Uterus (tissue), 2 donors: ENCODE data around the gene G2E3.

Source experiments
- CTCF ChIP-seq, 4 experiments: fragments of 200-600 bp in 2 of 4; fragments of 450-650 bp in 2 of 4; sonication (generic) in 2 of 4; IDR thresholded peaks; one replicate each; pipeline ENCODE4 v1.5.1; 2016 to 2019; ENCODE audit warnings: antibody characterized with exemption in 4 of 4, mild to moderate bottlenecking in 2 of 4, moderate library complexity in 1 of 4
- POLR2A ChIP-seq, 2 donors: fragments of 450-650 bp; IDR thresholded peaks; one replicate each; pipeline ENCODE4 v1.6.1; 2016; ENCODE audit warnings: antibody characterized with exemption in 2 of 2, mild to moderate bottlenecking in 1 of 2, moderate library complexity in 1 of 2

GRCh38 chr14:30638926-30639325 is 80.0 kb downstream of the G2E3 start:
- TF ChIP-seq CTCF (IDR thresholded peaks at IDR 0.05) (no peak), POLR2A (IDR thresholded peaks at IDR 0.05) (no peak)
